ENCODE results near the gene RPLP1.

RPLP1 gene

GRCh38 chr15:69499521-69500211, 47.0 kb downstream of the RPLP1 start:
- H3K4me1 ChIP-seq (ENCODE audit: low read length), result no peaks in the 10 kb centered on the region
- H3K27me3 ChIP-seq (ENCODE audit: low read depth, low read length), result peaks cover 13% of the 10 kb centered on the region
- no peaks in the 10 kb centered on the region for H4K20me1 ChIP-seq (ENCODE audit: insufficient read depth, low read length)
- no peak overlapping the region for H3K4me3 ChIP-seq (ENCODE audit: low read length)
- H3K27ac ChIP-seq (ENCODE audit: low read length), result no peak overlapping the region
- no peaks in the 10 kb centered on the region for H3K9me3 ChIP-seq (ENCODE audit: insufficient read depth, low read length)
- no peak overlapping the region for H2AFZ ChIP-seq (ENCODE audit: low read depth, low read length)
- no peak overlapping the region for H3K9ac ChIP-seq (ENCODE audit: low read length)
- H3K79me2 ChIP-seq (ENCODE audit: low read length), result no peaks in the 10 kb centered on the region
- H3K36me3 ChIP-seq (replicated peaks; ENCODE audit: low read depth, low read length), result no peaks in the 10 kb centered on the region
- TF ChIP-seq CTCF (IDR thresholded peaks at IDR 0.05; ENCODE audit: low read depth, low read length), result no peak
- TF ChIP-seq EZH2phosphoT487 (IDR thresholded peaks at IDR 0.05; ENCODE audit: low read depth), result no peak
- H3K4me2 ChIP-seq (ENCODE audit: low read length), result no peak overlapping the region

GRCh38 chr15:69500339-69500738, 47.7 kb downstream of the RPLP1 start:
- Histone ChIP-seq H3K36me3 (replicated peaks; ENCODE audit: low read depth, low read length) (no peaks in the 10 kb centered on the region), H3K9me3 (ENCODE audit: insufficient read depth, low read length) (no peaks in the 10 kb centered on the region), H3K27ac (ENCODE audit: low read length) (no peak overlapping the region), H3K27me3 (ENCODE audit: low read depth, low read length) (peaks cover 13% of the 10 kb centered on the region), H3K4me2 (ENCODE audit: low read length) (no peak overlapping the region), H4K20me1 (ENCODE audit: insufficient read depth, low read length) (no peaks in the 10 kb centered on the region), H3K4me3 (ENCODE audit: low read length) (no peak overlapping the region), H3K4me1 (ENCODE audit: low read length) (no peaks in the 10 kb centered on the region), H3K79me2 (ENCODE audit: low read length) (no peaks in the 10 kb centered on the region), H3K9ac (ENCODE audit: low read length) (no peak overlapping the region), H2AFZ (ENCODE audit: low read depth, low read length) (no peak overlapping the region)
- no peak for TF ChIP-seq CTCF (IDR thresholded peaks at IDR 0.05; ENCODE audit: low read depth, low read length)
- TF ChIP-seq EZH2phosphoT487 (IDR thresholded peaks at IDR 0.05; ENCODE audit: low read depth), result no peak

- H3K4me3 ChIP-seq (ENCODE audit: low read length), result no peak overlapping the region
- no peaks in the 10 kb centered on the region for H3K36me3 ChIP-seq (replicated peaks; ENCODE audit: low read depth, low read length)
- H3K9me3 ChIP-seq (ENCODE audit: insufficient read depth, low read length), result no peaks in the 10 kb centered on the region
- H3K27me3 ChIP-seq (ENCODE audit: low read depth, low read length), result peaks cover 9% of the 10 kb centered on the region
- H2AFZ ChIP-seq (ENCODE audit: low read depth, low read length), result no peak overlapping the region
- no peak overlapping the region for H3K4me2 ChIP-seq (ENCODE audit: low read length)
- H3K9ac ChIP-seq (ENCODE audit: low read length), result no peak overlapping the region
- H3K79me2 ChIP-seq (ENCODE audit: low read length), result no peaks in the 10 kb centered on the region
- TF ChIP-seq CTCF (IDR thresholded peaks at IDR 0.05; ENCODE audit: low read depth, low read length) (no peak), EZH2phosphoT487 (IDR thresholded peaks at IDR 0.05; ENCODE audit: low read depth) (no peak)
- no peaks in the 10 kb centered on the region for H4K20me1 ChIP-seq (ENCODE audit: insufficient read depth, low read length)
- H3K27ac ChIP-seq (ENCODE audit: low read length), result no peak overlapping the region
- no peaks in the 10 kb centered on the region for H3K4me1 ChIP-seq (ENCODE audit: low read length)
Observed at GRCh38 chr15:69501456-69501855, 48.8 kb downstream of the RPLP1 start.

GRCh38 chr15:69502470-69503045, 49.9 kb downstream of the RPLP1 start:
- Histone ChIP-seq H3K27ac (ENCODE audit: low read length) (no peak overlapping the region), H3K4me3 (ENCODE audit: low read length) (no peak overlapping the region), H3K27me3 (ENCODE audit: low read depth, low read length) (peaks cover 9% of the 10 kb centered on the region), H4K20me1 (ENCODE audit: insufficient read depth, low read length) (no peaks in the 10 kb centered on the region), H3K36me3 (replicated peaks; ENCODE audit: low read depth, low read length) (no peaks in the 10 kb centered on the region), H3K4me2 (ENCODE audit: low read length) (no peak overlapping the region), H3K4me1 (ENCODE audit: low read length) (no peaks in the 10 kb centered on the region), H2AFZ (ENCODE audit: low read depth, low read length) (no peak overlapping the region), H3K9ac (ENCODE audit: low read length) (no peak overlapping the region), H3K9me3 (ENCODE audit: insufficient read depth, low read length) (no peaks in the 10 kb centered on the region), H3K79me2 (ENCODE audit: low read length) (no peaks in the 10 kb centered on the region)
- TF ChIP-seq EZH2phosphoT487 (IDR thresholded peaks at IDR 0.05; ENCODE audit: low read depth), result no peak
- peak; percentile 35 for TF ChIP-seq CTCF (IDR thresholded peaks at IDR 0.05; ENCODE audit: low read depth, low read length)
